ENCODE measurements around the gene HHIPL1.

Gene HHIPL1

GRCh38 chr14:99643343-99643742, 1.6 kb upstream of the HHIPL1 start:
- H3K4me1 Mint-ChIP-seq, result no peaks in the 10 kb centered on the region
- H3K4me3 Mint-ChIP-seq, result no peak overlapping the region
- no peak overlapping the region for H3K27ac Mint-ChIP-seq
- peak; percentile 77 for ATAC-seq
- H3K9me3 Mint-ChIP-seq, result no peaks in the 10 kb centered on the region
- DNase-seq (ENCODE audit: low spot score in 2 of 2), result no peak
- H3K36me3 Mint-ChIP-seq, result no peaks in the 10 kb centered on the region

DNA sequence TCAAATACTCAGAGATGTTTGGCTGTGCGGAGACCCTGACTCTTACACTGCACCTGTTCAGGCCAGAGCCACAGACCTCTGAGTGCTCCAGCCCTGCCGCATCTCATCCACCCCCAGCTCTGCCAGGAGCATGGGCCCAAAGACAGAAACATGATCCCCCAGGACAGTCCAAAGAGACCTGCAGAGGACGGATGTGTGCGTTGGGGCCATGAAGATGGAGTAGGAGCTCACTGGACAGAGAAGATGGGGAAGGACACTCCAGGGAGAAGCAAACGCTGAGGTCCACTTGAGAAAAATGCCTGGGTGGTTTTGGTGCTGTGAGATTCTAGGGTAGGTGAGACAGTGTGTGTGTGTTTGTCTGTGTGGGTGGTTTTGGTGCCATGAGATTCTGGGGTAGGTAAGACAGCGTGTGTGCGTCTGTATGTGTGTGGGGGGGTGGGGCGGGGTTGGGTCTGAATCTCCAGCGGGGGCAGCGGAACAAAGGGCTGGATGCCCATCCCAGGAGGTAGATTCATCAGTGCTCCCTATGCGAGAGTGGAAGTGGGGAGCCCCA, 818 bp upstream of the HHIPL1 start:
- Mint-ChIP-seq H3K4me3 (peak overlapping the region; percentile 17), H3K4me1 (no peaks in the 10 kb centered on the region), H3K36me3 (no peaks in the 10 kb centered on the region), H3K27ac (no peak overlapping the region), H3K9me3 (no peaks in the 10 kb centered on the region)
- ATAC-seq (no peak), DNase-seq (ENCODE audit: low spot score in 2 of 2) (no peak)

GRCh38 chr14:99645545-99646505, 896 bp downstream of the HHIPL1 start:
- H3K36me3 Mint-ChIP-seq, result no peaks in the 10 kb centered on the region
- H3K27ac Mint-ChIP-seq, result no peak overlapping the region
- H3K4me1 Mint-ChIP-seq, result no peaks in the 10 kb centered on the region
- no peak overlapping the region for H3K4me3 Mint-ChIP-seq
- H3K9me3 Mint-ChIP-seq, result no peaks in the 10 kb centered on the region
- no peak for ATAC-seq
- no peak for DNase-seq (ENCODE audit: low spot score in 2 of 2)

DNA sequence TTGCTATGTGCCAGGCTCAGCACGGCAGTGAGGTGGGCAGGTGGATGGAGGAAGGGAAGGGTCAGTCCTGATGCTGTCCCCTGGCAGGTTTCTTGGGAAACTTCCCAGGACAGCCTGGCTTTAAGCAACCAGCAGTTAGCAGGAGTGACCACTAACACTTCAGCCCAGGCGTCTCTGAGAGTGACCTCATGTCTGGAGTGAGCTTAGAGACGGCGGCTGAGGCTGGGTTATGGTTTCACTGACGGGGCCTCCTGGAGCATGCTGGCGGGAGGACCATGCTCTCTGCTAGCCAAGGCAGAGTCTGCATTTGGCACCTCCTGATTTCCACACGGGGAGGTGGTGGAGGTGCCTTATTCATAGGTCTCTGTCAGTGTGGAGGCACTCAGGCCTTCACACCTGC, 2.5 kb downstream of the HHIPL1 start:
- Mint-ChIP-seq H3K4me3 (no peak overlapping the region), H3K27ac (no peak overlapping the region), H3K9me3 (no peaks in the 10 kb centered on the region), H3K36me3 (no peaks in the 10 kb centered on the region), H3K4me1 (no peaks in the 10 kb centered on the region)
- DNase-seq (ENCODE audit: low spot score in 2 of 2), result no peak
- no peak for ATAC-seq

DNA sequence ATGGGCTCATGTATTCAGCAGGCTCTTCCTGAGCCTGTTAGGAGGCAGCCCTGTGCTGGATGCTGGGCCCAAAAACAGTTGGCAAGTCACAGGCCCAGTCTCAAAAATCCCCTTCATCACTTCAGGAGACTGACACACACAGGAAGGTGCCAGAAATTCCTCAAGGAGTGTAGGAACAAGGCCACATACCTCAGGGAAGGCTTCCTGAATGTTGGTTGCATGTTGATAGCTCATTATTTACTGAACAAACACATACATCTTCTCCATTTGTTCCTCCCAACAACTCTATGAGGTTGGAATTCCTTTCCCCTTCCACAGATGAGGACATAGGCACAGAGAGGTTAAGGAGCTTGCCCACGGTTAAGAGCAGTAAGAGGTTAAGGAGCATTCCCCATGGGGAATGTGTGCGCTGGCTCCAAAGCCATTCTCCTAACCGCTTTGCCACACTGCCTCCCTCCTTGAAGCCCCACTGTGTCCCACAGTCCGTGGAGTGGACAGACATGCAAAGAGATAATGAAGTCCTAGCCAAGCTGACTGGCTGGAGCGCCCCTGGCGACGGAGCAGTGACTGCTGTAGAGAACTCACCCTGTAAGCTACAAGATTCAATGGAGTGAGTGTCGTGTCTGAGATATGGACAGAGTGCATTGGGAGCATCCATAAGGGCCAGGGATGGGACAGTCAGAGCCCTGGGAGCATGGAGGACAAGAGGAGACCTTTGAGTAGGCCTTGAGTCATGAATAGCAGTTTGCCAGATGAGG, 3.3 kb downstream of the HHIPL1 start:
- Mint-ChIP-seq H3K27ac (no peak overlapping the region), H3K4me3 (no peak overlapping the region), H3K9me3 (no peaks in the 10 kb centered on the region), H3K36me3 (no peaks in the 10 kb centered on the region), H3K4me1 (no peaks in the 10 kb centered on the region)
- ATAC-seq, result no peak
- no peak for DNase-seq (ENCODE audit: low spot score in 2 of 2)

DNA sequence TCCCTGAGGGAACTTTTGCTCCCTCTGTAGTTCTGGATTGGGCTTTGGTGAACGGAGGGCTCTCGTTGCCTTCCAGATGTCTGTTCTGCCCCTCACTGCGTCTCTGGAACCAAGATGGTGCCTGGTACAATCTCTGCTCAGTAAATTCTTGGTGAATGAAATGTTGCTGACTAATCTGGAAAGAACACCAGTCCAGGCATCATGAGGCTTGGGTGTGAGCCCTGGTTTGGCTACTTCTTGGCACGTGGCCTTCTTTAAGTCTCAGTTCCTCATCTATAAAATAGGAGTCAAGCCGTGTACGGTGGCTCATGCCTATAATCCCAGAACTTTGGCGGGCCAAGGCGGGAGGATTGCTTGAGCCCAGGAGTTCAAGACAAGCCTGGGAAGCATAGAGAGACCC, 4.3 kb downstream of the HHIPL1 start:
- Mint-ChIP-seq H3K9me3 (no peaks in the 10 kb centered on the region), H3K4me1 (no peaks in the 10 kb centered on the region), H3K36me3 (no peaks in the 10 kb centered on the region), H3K4me3 (no peak overlapping the region), H3K27ac (no peak overlapping the region)
- no peak for ATAC-seq
- no peak for DNase-seq (ENCODE audit: low spot score in 2 of 2)

DNA sequence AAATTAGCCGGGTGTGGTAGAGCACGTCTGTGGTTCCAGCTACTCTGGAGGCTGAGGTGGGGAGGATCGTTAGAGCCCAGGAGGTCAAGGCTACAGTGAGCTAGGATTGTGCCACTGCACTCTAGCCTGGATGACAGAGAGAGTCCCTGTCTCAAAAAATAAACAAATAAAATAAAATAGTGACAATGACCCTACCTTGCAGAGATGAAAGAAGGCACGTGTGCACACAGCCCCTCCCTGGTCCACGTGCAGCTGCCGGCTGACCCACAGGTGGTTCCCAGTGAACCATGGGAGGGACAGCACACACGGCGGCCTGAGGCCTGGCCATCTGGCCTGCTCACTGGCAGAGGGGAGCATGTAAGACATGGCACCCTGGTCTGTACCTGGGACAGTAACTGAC, 4.7 kb downstream of the HHIPL1 start:
- Mint-ChIP-seq H3K9me3 (no peaks in the 10 kb centered on the region), H3K4me1 (no peaks in the 10 kb centered on the region), H3K4me3 (no peak overlapping the region), H3K36me3 (no peaks in the 10 kb centered on the region), H3K27ac (no peak overlapping the region)
- DNase-seq (ENCODE audit: low spot score in 2 of 2) (no peak), ATAC-seq (no peak)

DNA sequence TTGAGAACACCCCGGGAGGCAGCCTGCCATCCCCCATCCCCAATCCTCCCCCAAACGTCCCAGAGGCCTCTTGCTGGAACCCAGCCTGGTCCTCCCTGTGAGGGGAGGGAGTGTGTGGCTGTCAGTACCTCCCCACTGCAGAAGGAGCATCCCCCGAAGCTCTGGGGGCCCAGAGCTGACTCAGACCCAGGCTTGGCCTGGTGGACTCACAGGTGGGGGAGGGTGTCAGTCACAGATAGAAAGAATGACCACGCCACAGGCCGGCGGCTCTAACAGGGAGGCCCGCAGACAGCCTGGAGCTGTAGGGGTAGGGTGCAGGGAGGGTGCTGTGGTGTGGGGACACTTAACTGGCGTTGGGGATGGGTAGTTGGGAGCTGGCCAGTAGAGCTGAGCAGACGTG, 5.3 kb downstream of the HHIPL1 start:
- ATAC-seq, result no peak
- Mint-ChIP-seq H3K4me3 (no peak overlapping the region), H3K27ac (no peak overlapping the region), H3K36me3 (no peaks in the 10 kb centered on the region), H3K9me3 (no peaks in the 10 kb centered on the region), H3K4me1 (no peaks in the 10 kb centered on the region)
- DNase-seq (ENCODE audit: low spot score in 2 of 2), result no peak

GRCh38 chr14:99651953-99652746, 7.2 kb downstream of the HHIPL1 start:
- Mint-ChIP-seq H3K27ac (no peak overlapping the region), H3K4me3 (no peak overlapping the region), H3K36me3 (no peaks in the 10 kb centered on the region), H3K9me3 (no peaks in the 10 kb centered on the region), H3K4me1 (no peaks in the 10 kb centered on the region)
- DNase-seq (ENCODE audit: low spot score in 2 of 2), result no peak
- ATAC-seq, result no peak

- DNase-seq (ENCODE audit: low spot score in 2 of 2) (no peak), ATAC-seq (no peak)
- H3K4me3 Mint-ChIP-seq, result no peak overlapping the region
- H3K4me1 Mint-ChIP-seq, result no peaks in the 10 kb centered on the region
- no peak overlapping the region for H3K27ac Mint-ChIP-seq
- no peaks in the 10 kb centered on the region for H3K9me3 Mint-ChIP-seq
- H3K36me3 Mint-ChIP-seq, result no peaks in the 10 kb centered on the region
These were observed 9.5 kb downstream of the HHIPL1 start for GRCh38 chr14:99654235-99654985.

GRCh38 chr14:99655521-99655920, 10.6 kb downstream of the HHIPL1 start:
- H3K4me1 Mint-ChIP-seq, result peaks cover 5% of the 10 kb centered on the region
- no peak for ATAC-seq
- no peak overlapping the region for H3K27ac Mint-ChIP-seq
- no peaks in the 10 kb centered on the region for H3K36me3 Mint-ChIP-seq
- no peak for DNase-seq (ENCODE audit: low spot score in 2 of 2)
- H3K4me3 Mint-ChIP-seq, result no peak overlapping the region
- H3K9me3 Mint-ChIP-seq, result no peaks in the 10 kb centered on the region

DNA sequence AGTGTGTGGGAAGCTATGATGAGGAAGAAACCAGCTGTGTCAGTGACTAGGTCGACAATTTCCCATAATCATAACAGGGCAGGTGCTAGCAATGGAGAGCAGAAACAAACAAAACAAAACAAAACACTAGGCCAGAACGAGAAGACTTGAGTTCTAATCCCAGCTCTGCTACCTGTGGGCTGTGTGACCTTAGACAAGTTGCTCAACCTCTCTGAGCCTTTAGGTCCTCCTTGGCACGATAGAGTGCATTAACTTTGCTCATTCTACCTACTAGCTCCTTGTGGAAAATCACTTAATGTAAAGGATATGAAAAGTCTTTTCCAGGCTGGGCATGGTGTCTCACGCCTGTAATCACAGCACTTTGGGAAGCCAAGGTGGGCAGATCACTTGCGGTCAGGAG, 11.2 kb downstream of the HHIPL1 start:
- no peak overlapping the region for H3K4me3 Mint-ChIP-seq
- H3K36me3 Mint-ChIP-seq, result no peaks in the 10 kb centered on the region
- no peak overlapping the region for H3K27ac Mint-ChIP-seq
- H3K4me1 Mint-ChIP-seq, result peaks cover 5% of the 10 kb centered on the region
- ATAC-seq (no peak), DNase-seq (ENCODE audit: low spot score in 2 of 2) (no peak)
- H3K9me3 Mint-ChIP-seq, result no peaks in the 10 kb centered on the region

DNA sequence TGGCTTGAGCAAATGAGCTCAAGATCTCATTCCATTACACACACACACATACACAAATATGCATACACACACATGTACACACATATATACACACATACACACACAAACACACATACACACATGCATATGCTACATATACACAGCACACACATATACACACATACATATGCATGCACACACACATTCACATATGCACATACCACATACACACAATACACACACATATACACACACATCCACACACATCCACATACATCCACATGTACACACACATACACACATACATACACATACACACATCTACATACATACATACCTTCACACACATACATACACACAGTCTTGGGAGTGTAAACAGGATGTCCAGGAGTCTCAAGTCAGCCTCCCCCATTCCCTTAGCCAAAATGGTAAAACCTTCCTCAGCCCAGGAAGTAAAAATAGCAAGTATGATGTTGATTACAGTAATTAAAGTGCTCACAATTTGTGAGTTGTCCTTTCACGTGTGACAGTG, 12.8 kb downstream of the HHIPL1 start:
- Mint-ChIP-seq H3K4me1 (peaks cover 5% of the 10 kb centered on the region), H3K4me3 (no peak overlapping the region), H3K36me3 (no peaks in the 10 kb centered on the region), H3K9me3 (no peaks in the 10 kb centered on the region), H3K27ac (no peak overlapping the region)
- no peak for DNase-seq (ENCODE audit: low spot score in 2 of 2)
- no peak for ATAC-seq

DNA sequence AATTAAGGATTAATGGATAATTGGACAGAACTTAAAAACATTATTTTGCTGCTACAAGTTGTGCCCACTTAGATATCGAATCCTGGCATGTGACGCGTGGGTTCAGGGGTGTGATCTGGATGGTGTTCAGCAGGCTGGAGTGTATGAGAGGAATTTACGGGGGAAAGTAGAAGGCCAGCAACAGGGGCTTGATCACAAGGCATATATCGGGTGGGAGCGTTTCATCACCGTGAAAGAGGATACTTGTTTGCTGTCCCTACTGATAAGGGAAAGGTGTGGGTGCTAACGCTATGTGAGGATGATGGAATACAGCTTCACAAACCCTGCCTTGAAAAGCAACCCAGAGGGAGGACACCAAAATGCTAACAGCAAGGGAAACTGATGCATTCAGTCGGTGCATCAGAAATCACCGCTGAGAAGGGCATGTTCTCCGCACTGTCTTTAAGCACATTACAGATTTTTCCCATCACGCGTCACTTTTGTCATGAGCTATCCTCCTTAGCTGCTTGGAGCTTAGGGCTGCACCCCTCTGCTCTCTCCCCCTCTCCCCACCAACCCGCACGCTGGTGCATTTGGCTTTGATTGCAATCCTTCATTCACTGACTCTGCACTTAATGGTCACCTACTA, 13.4 kb downstream of the HHIPL1 start:
- H3K4me3 Mint-ChIP-seq, result no peak overlapping the region
- no peaks in the 10 kb centered on the region for H3K9me3 Mint-ChIP-seq
- peaks cover 5% of the 10 kb centered on the region for H3K4me1 Mint-ChIP-seq
- no peak overlapping the region for H3K27ac Mint-ChIP-seq
- H3K36me3 Mint-ChIP-seq, result no peaks in the 10 kb centered on the region
- ATAC-seq (no peak), DNase-seq (ENCODE audit: low spot score in 2 of 2) (no peak)

All from stimulated activated effector memory CD8-positive, alpha-beta T cell treated with anti-CD3 and anti-CD28 coated beads, Interleukin-12 subunit alpha, Interleukin-12 subunit beta, amount 100 ng/mL, for 72 hours (primary cell).